GM12878 (cell line): ENCODE data around the gene XPO6. TPM values are rescaled to one million over a fixed set of nuclear protein-coding genes. Genes with fewer than 3 reads are reported as not detected.

ENCODE experiments used
- ATAC-seq: fragments of 200-7000 bp; cut with Tn5 transposase; 3 replicates; pipeline ENCODE4 v1.9.1; 2020; ENCODE audit warnings: mild to moderate bottlenecking, moderate library complexity
- BruUV-seq: library from RNA; stranded (reverse); fragments of 400-500 nt; replicated peaks from 2 replicates; lab custom pipeline; 2021; lab: Mats Ljungman, UMichigan
- CTCF ChIA-PET: fragments of 300-600 bp; sonication (Branson Sonifier 250); formaldehyde crosslinking; extraction: SDS; loops from one replicate; lab custom pipeline; 2021; ENCODE audit warnings: inconsistent platforms; lab: Yijun Ruan, JAX
- POLR2A ChIA-PET: fragments of 350-600 bp; formaldehyde crosslinking; extraction: SDS; loops from one replicate; lab custom pipeline; 2021; ENCODE audit warnings: inconsistent platforms; lab: Charles Lee
- RAD21 ChIA-PET: fragments of 300-600 bp; sonication (Branson Sonifier 250); formaldehyde crosslinking; loops from one replicate; lab custom pipeline; 2023; ENCODE audit warnings: antibody characterized with exemption; ENCODE audit not compliant: unreplicated experiment; lab: Charles Lee
- SMC1A ChIA-PET: fragments of 300-600 bp; sonication (Branson Sonifier 250); formaldehyde crosslinking; loops from one replicate; lab custom pipeline; 2023; ENCODE audit not compliant: unreplicated experiment, uncharacterized antibody; lab: Charles Lee
- DNase-seq: peaks from one replicate; pipeline ENCODE4 v3.0.0-alpha.2; 2011; ENCODE audit warnings: low read depth, low spot score
- FAIRE-seq: peaks from 3 replicates; lab custom pipeline; 2011; peaks lifted over from hg19 to GRCh38; lab: Jason Lieb, UNC
- H2AFZ ChIP-seq: 2 replicates; pipeline ENCODE4 v1.6.0; 2011; ENCODE audit warnings: low read depth, low read length, control low read depth; ENCODE audit not compliant: control insufficient read depth
- H3K27ac ChIP-seq: 2 replicates; pipeline ENCODE4 v1.5.1; 2011; ENCODE audit warnings: control low read depth; ENCODE audit not compliant: control insufficient read depth, insufficient read depth
- H3K27me3 ChIP-seq, 2 experiments: replicated peaks in 1 of 2; 2 replicates each; pipeline versions ENCODE4 v1.6.0 to v1.6.1; 2011; ENCODE audit warnings: low read length in 1 of 2; ENCODE audit not compliant: control insufficient read depth in 2 of 2, insufficient read depth in 2 of 2
- H3K36me3 ChIP-seq, 2 experiments: 2 replicates each; pipeline ENCODE4 v1.5.1; 2011; ENCODE audit warnings: low read length in 1 of 2; ENCODE audit not compliant: control insufficient read depth in 2 of 2, insufficient read depth in 2 of 2
- H3K4me1 ChIP-seq: 2 replicates; pipeline ENCODE4 v1.6.1; 2011; ENCODE audit warnings: mild to moderate bottlenecking, low read length, moderate library complexity, mixed read lengths; ENCODE audit not compliant: control insufficient read depth, insufficient read depth
- H3K4me2 ChIP-seq: 2 replicates; pipeline ENCODE4 v1.6.0; 2011; ENCODE audit warnings: control low read depth; ENCODE audit not compliant: control insufficient read depth, insufficient read depth
- H3K4me3 ChIP-seq: fragments of 200-600 bp; sonication (generic); 2 replicates; pipeline ENCODE4 v1.5.1; 2016
- H3K79me2 ChIP-seq: 2 replicates; pipeline ENCODE4 v1.6.0; 2011; ENCODE audit warnings: low read length; ENCODE audit not compliant: control insufficient read depth, insufficient read depth
- H3K9ac ChIP-seq: 2 replicates; pipeline ENCODE4 v1.8.0; 2011; ENCODE audit warnings: low read length, control low read depth, mixed read lengths; ENCODE audit not compliant: control insufficient read depth, insufficient read depth
- H3K9me3 ChIP-seq: replicated peaks from 3 replicates; pipeline ENCODE4 v1.5.1; 2011; ENCODE audit warnings: mild to moderate bottlenecking, low read length; ENCODE audit not compliant: control insufficient read depth, insufficient read depth
- H4K20me1 ChIP-seq: 2 replicates; pipeline ENCODE4 v1.6.0; 2011; ENCODE audit not compliant: control insufficient read depth, insufficient read depth
- ATF2 ChIP-seq: IDR thresholded peaks from 2 replicates; pipeline ENCODE4 v1.6.1; 2012; ENCODE audit warnings: low read length, inconsistent platforms
- BMI1 ChIP-seq: fragments of 450-650 bp; IDR thresholded peaks from 2 replicates; pipeline ENCODE4 v1.6.1; 2016; ENCODE audit warnings: mild to moderate bottlenecking, moderate library complexity, borderline replicate concordance
- BRCA1 ChIP-seq: IDR thresholded peaks from 2 replicates; pipeline ENCODE4 v1.6.1; 2011; ENCODE audit warnings: low read depth, low read length, improper control_type of control experiment
- CBX5 ChIP-seq: sonication (generic); IDR thresholded peaks from 2 replicates; pipeline ENCODE4 v1.6.1; 2016; ENCODE audit warnings: low read depth, moderate library complexity, mild to moderate bottlenecking, inconsistent platforms
- CREB1 ChIP-seq: IDR thresholded peaks from 2 replicates; pipeline ENCODE4 v1.6.1; 2012; ENCODE audit warnings: low read depth, mild to moderate bottlenecking, inconsistent platforms
- HSF1 ChIP-seq: fragments of 150-350 bp; IDR thresholded peaks from 2 replicates; pipeline ENCODE4 v1.6.1; 2014; ENCODE audit warnings: mild to moderate bottlenecking, low read depth, low read length
- IRF4 ChIP-seq: IDR thresholded peaks from 2 replicates; pipeline ENCODE4 v1.6.1; 2011; ENCODE audit warnings: low read depth, low read length
- KDM1A ChIP-seq: fragments of 200-600 bp; sonication (generic); IDR thresholded peaks from 2 replicates; pipeline ENCODE4 v1.6.1; 2016; ENCODE audit warnings: borderline replicate concordance
- NRF1 ChIP-seq: conservative IDR thresholded peaks from 2 replicates; pipeline ENCODE4 v1.6.1; 2011; ENCODE audit warnings: mild to moderate bottlenecking, low read depth, low read length, improper control_type of control experiment
- POLR2AphosphoS5 ChIP-seq: IDR thresholded peaks from 2 replicates; pipeline ENCODE4 v1.6.1; 2011; ENCODE audit warnings: mild to moderate bottlenecking, low read length, inconsistent platforms
- RELB ChIP-seq: fragments of 450-650 bp; IDR thresholded peaks from 2 replicates; pipeline ENCODE4 v1.6.1; 2017; ENCODE audit warnings: low read depth, mild to moderate bottlenecking, moderate library complexity
- SMAD1 ChIP-seq: fragments of 450-650 bp; IDR thresholded peaks from 2 replicates; pipeline ENCODE4 v1.6.1; 2018; ENCODE audit warnings: mild to moderate bottlenecking, low read depth; ENCODE audit not compliant: partially characterized antibody
- USF2 ChIP-seq: IDR thresholded peaks from 2 replicates; pipeline ENCODE4 v1.6.1; 2011; ENCODE audit warnings: low read depth, low read length, improper control_type of control experiment, borderline replicate concordance
- ZNF274 ChIP-seq: IDR thresholded peaks from one replicate; pipeline ENCODE4 v1.8.0; 2011; ENCODE audit not compliant: insufficient read length, insufficient read depth
- WGBS: methylation state at CpG from one replicate; pipeline ENCODE4 v1.1.6; 2016; ENCODE audit warnings: low lambda C conversion rate; ENCODE audit not compliant: insufficient replicate concordance, insufficient coverage; ENCODE audit errors: missing lambda C conversion rate; 5-methylcytosine and 5-hydroxymethylcytosine counted together
- in situ Hi-C: fragments of 300-500 bp; cut with MboI; formaldehyde crosslinking; loops from 9 replicates; pipeline ENCODE4 v1.14.3; 2018; ENCODE audit warnings: mixed read lengths
- intact Hi-C: fragments of 100-400 bp; cut with micrococcal nuclease; formaldehyde crosslinking; loops from one replicate; pipeline ENCODE4 v1.14.2; 2022; ENCODE audit not compliant: unreplicated experiment
- polyA plus RNA-seq, 11 experiments: library from polyadenylated mRNA; depleted of rRNA in 4 of 11; unstranded in 6 of 11; stranded (reverse) in 5 of 11; fragments of >200 nt; fragmentation: Nextera tagmentation in 4 of 11; fragmentation: Illumina TruSeq in 1 of 11; extraction: Ambion mirVana in 4 of 11; extraction: Trizol in 1 of 11; gene quantifications; 1 replicate in 1 of 11; 2 replicates in 10 of 11; pipeline versions ENCODE4 v1.2.1 to v1.2.3, GENCODE V29; 2011 to 2016; ENCODE audit warnings: inconsistent platforms in 2 of 11, missing spikeins in 2 of 11, low read depth in 1 of 11
- total RNA-seq, 4 experiments: library from RNA; depleted of rRNA in 3 of 4; stranded (reverse); fragments of >200 nt in 3 of 4; fragmentation: Illumina TruSeq in 1 of 4; extraction: Trizol in 1 of 4; gene quantifications; 2 replicates each; pipeline versions ENCODE4 v1.2.1 to v1.2.3, GENCODE V29; 2013 to 2021

Gene XPO6
- total and polyA plus RNA-seq, 10 of the 15 experiments (the other 5 are each of a cell fraction or from before 2014, with no cell fraction given): 9.9 to 246 (median 110) TPM

- no peak for TF ChIP-seq RELB
- no peak for TF ChIP-seq ZNF274
- no peak for TF ChIP-seq KDM1A
Measured at GRCh38 chr16:28131181-28131580, 80.6 kb downstream of the XPO6 start (continued).

- POLR2A ChIA-PET: interaction anchor here (0.6 kb wide), 1 partner anchor 20 kb away, joined by 3 read pairs; no protein-coding TSS in a partner anchor
- Histone ChIP-seq H3K4me3 (no peak overlapping the region), H3K27me3 (no peaks in the 10 kb centered on the region), H3K9ac (no peak overlapping the region), H3K4me2 (no peak overlapping the region), H2AFZ (no peak overlapping the region), H3K79me2 (no peaks in the 10 kb centered on the region; the same call in 1 of the 2 replicates), H3K9me3 (no peaks in the 10 kb centered on the region), H4K20me1 (no peaks in the 10 kb centered on the region), H3K4me1 (no peaks in the 10 kb centered on the region; the same call in 1 of the 2 replicates), H3K27ac (no peak overlapping the region), H3K36me3 (peaks cover 35 to 78% of the 10 kb centered on the region in 2 experiments)
- FAIRE-seq: no peak
- SMC1A ChIA-PET: interaction anchor here (1.0 to 2.4 kb wide), 4 partner anchors 12 to 85 kb away, joined by 3 to 5 read pairs (median 4); no protein-coding TSS in a partner anchor
- BruUV-seq: no TSS peak
- no peak for ATAC-seq
- intact Hi-C loops: no loop called here
- RAD21 ChIA-PET: interaction anchor here (1.0 kb wide), 1 partner anchor 58 kb away, joined by 5 read pairs; no protein-coding TSS in a partner anchor
- 98% methylated on average over 11 of the region's 11 CpGs for WGBS
- no peak for DNase-seq
- in situ Hi-C loops: no loop called here
- CTCF ChIA-PET: interaction anchor here (0.6 to 1.3 kb wide), 3 partner anchors 13 to 33 kb away, joined by 3 read pairs; no protein-coding TSS in a partner anchor
- TF ChIP-seq BRCA1 (no peak), POLR2AphosphoS5 (no peak), NRF1 (no peak), CBX5 (no peak), IRF4 (no peak), HSF1 (no peak), ATF2 (no peak), SMAD1 (no peak), USF2 (no peak), CREB1 (no peak), BMI1 (no peak)
Measured at GRCh38 chr16:28130099-28131088, 81.4 kb downstream of the XPO6 start.
